GM18951 (cell line): ENCODE data around the gene RABL2B.
"Not testable (repeated sequence)": the region's sequence is repeated elsewhere in the genome, so short reads cannot be mapped to it uniquely, and the experiment has no call there.

Experiments used
- POLR2A ChIP-seq: IDR thresholded peaks from 4 replicates; pipeline ENCODE4 v1.6.1; 2011; ENCODE audit warnings: mild to moderate bottlenecking; ENCODE audit not compliant: insufficient read length, insufficient read depth; ENCODE audit errors: extremely low read depth
- in situ Hi-C: fragments of 300-500 bp; cut with MboI; formaldehyde crosslinking; loops from one replicate; pipeline ENCODE4 v1.12.0; 2022; ENCODE audit warnings: low sequenced_read_pairs, mixed read lengths, inconsistent platforms; ENCODE audit not compliant: unreplicated experiment

RABL2B gene

GRCh38 chr22:50783033-50783879 is at the start of gene RABL2B:
Gene RABL2B, minus strand, starts transcription at chr22:50783636. Its CDS starts 1,342 bp downstream, at chr22:50782294.
- in situ Hi-C loops = not testable (repeated sequence)
- peak; percentile 60 for TF ChIP-seq POLR2A

DNA sequence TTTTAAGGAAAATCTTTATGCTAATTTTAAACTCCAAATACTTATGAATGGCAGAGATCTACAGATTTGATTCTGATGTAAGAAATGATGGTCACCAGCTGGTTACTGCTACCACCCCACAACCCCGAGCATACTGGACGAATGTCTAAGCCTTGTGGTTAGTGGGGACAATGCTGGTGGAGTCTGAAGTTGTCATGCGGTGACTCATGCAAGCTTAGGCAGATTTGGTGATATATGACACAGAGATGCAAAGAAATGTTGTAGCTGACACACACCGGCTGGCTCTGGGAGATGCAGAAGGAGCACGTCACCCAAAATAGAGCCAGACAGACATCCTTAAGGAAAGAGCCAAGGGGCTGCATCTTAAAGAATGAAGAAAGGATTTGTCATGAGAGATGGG is 3.5 kb upstream of the RABL2B start:
- in situ Hi-C loops = not testable (repeated sequence)

GRCh38 chr22:50785289-50785688 is 1.9 kb upstream of the RABL2B start:
- in situ Hi-C loops = not testable (repeated sequence)

- in situ Hi-C loops = not testable (repeated sequence)
Measured at GRCh38 chr22:50783880-50784276, 442 bp upstream of the RABL2B start.

GRCh38 chr22:50782253-50782652 is 1.2 kb downstream of the RABL2B start:
- in situ Hi-C loops = not testable (repeated sequence)

GRCh38 chr22:50780244-50780643 is 3.2 kb downstream of the RABL2B start:
- in situ Hi-C loops = not testable (repeated sequence)

DNA sequence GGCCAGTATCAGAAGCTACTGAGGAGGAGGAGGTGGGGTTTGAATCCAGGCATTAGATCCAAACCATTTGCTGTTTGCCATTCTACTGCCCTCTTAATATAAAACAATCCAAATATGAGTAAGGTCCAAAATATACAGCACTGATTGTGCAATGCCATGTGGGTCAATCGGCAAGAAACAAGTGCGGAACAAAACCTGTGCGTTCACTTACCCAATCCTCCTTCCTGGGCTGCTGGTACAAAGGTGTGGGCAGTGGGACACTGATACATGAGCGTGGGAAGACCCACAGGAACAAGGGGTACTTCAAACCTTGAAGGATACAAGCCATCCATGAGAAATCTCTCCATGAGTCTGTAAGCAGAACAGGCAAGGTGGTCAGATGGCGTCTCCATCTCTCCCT is 5.8 kb downstream of the RABL2B start:
- in situ Hi-C loops = not testable (repeated sequence)

GRCh38 chr22:50775132-50775531 is 8.3 kb downstream of the RABL2B start:
- in situ Hi-C loops = not testable (repeated sequence)

DNA sequence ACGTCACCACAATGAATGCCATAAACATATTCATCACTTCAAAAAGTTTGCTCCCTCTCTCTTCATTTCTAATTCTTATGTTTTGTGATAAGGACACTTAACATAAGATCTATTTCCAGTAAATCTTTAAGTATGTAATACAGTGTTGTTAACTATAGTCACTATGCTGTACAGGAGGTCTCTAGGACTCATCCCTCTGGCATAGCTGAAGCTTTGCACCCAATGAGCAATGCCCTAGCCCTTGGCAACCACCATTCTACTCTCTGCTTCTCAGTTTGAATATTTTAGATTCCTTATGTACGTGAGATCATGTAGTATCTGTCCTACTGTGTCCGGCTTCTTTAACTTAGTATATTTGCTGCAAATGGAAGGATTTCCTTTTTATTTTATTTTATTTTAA is 19.1 kb downstream of the RABL2B start:
- in situ Hi-C loops = not testable (repeated sequence)

GRCh38 chr22:50761829-50762228 is 21.6 kb downstream of the RABL2B start:
- in situ Hi-C loops = not testable (repeated sequence)

DNA sequence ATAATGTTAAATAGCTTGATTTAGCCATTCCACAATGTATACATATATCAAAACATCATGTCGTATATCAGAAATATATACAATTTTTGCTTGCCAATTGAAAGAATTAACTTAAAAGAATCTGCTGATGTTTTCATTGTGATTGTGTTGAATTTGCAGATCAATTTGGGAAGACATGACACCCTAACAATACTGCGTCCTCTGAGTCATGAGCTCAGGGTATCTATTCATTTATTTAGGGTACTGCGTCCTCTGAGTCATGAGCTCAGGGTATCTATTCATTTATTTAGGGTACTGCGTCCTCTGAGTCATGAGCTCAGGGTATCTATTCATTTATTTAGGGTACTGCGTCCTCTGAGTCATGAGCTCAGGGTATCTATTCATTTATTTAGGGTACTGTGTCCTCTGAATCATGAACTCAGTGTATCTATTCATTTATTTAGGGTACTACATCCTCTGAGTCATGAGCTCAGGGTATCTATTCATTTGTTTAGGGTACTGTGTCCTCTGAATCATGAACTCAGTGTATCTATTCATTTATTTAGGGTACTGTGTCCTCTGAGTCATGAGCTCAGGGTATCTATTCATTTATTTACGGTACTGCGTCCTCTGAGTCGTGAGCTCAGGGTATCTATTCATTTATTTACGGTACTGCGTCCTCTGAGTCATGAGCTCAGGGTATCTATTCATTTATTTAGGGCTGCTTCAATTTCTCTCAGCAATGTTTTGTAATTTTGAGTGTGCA is 23.7 kb downstream of the RABL2B start:
- in situ Hi-C loops = not testable (repeated sequence)

GRCh38 chr22:50756949-50757491 is 26.4 kb downstream of the RABL2B start:
- in situ Hi-C loops = not testable (repeated sequence)

- in situ Hi-C loops = not testable (repeated sequence)
Measured at GRCh38 chr22:50756406-50756805, 27.0 kb downstream of the RABL2B start.

GRCh38 chr22:50755251-50755650 is 28.2 kb downstream of the RABL2B start:
- in situ Hi-C loops = not testable (repeated sequence)

- in situ Hi-C loops = not testable (repeated sequence)
Measured at GRCh38 chr22:50749302-50750074, 33.9 kb downstream of the RABL2B start.

DNA sequence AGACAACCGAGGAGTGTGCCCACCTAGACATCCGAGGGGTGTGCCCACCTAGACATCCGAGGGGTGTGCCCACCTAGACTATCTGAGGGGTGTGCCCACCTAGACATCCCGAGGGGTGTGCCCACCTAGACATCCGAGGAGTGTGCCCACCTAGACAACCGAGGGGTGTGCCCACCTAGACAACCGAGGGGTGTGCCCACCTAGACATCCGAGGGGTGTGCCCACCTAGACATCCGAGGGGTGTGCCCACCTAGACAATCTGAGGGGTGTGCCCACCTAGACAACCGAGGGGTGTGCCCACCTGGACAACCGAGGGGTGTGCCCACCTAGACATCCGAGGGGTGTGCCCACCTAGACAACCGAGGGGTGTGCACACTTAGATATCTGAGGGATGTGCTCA is 34.8 kb downstream of the RABL2B start:
- in situ Hi-C loops = not testable (repeated sequence)

GRCh38 chr22:50747521-50747920 is 35.9 kb downstream of the RABL2B start:
- in situ Hi-C loops = not testable (repeated sequence)

- in situ Hi-C loops = not testable (repeated sequence)
Measured at GRCh38 chr22:50744424-50744823, 39.0 kb downstream of the RABL2B start.

DNA sequence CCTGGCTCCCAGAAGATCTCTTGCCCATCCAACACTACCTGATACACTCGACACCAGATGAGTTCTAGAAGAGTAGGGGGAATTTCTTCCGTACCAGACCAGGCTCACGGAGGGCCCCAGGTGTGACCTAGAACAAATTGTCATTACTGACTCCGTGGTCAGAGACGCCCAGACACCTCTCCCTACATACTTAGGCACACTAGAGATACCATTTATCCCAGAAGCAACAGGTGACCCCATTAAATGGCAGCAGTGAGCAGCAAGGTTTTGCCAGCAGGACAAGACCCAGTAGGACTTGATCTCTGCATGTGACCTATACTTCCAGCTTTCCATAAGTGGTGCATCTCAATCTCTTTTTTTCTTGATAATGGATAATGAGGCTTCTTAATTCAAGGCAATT is 42.7 kb downstream of the RABL2B start:
- in situ Hi-C loops = not testable (repeated sequence)
